Colonic mucosa (tissue), 4 donors: Measurements from ENCODE around the gene DNM2. TPM values are rescaled to one million over a fixed set of nuclear protein-coding genes. Genes with fewer than 3 reads are reported as not detected.
A peak's percentile ranks its signal among the peaks of the same experiment; 100 is the strongest.
"Not testable (repeated sequence)": the region's sequence is repeated elsewhere in the genome, so short reads cannot be mapped to it uniquely, and the experiment has no call there.

ENCODE experiments used
- DNase-seq: peaks from one replicate; pipeline ENCODE4 v3.0.0-alpha.2; 2020
- H3K27ac ChIP-seq: fragments of 200-600 bp; one replicate; pipeline ENCODE4 v1.8.0; 2021
- H3K27me3 ChIP-seq: fragments of 200-600 bp; one replicate; pipeline ENCODE4 v1.8.0; 2021
- H3K36me3 ChIP-seq: fragments of 200-600 bp; one replicate; pipeline ENCODE4 v1.8.0; 2021
- H3K4me1 ChIP-seq: fragments of 200-600 bp; one replicate; pipeline ENCODE4 v1.8.0; 2021; ENCODE audit warnings: mild to moderate bottlenecking
- H3K4me3 ChIP-seq: fragments of 200-600 bp; one replicate; pipeline ENCODE4 v1.8.0; 2021
- H3K9ac ChIP-seq, 2 donors: one replicate each; pipeline ENCODE4 v1.7.0; 2013; ENCODE audit warnings: control low read depth in 2 of 2, low read depth in 2 of 2, low read length in 2 of 2
- H3K9me3 ChIP-seq: fragments of 200-600 bp; one replicate; pipeline ENCODE4 v1.8.0; 2021
- CTCF ChIP-seq: fragments of 200-600 bp; IDR thresholded peaks from one replicate; pipeline ENCODE4 v1.8.0; 2022; ENCODE audit warnings: antibody characterized with exemption, mild to moderate bottlenecking
- intact Hi-C: fragments of 100-400 bp; cut with DNase I; formaldehyde crosslinking; loops from one replicate; pipeline ENCODE4 v1.14.1; 2022
- total RNA-seq, 2 donors: library from RNA; stranded (reverse); fragmentation: NEBNext Ultra II Directional in 1 of 2; extraction: Animal tissue kit (Norgen Biotek cat#: 25700) in 1 of 2; gene quantifications; one replicate each; pipeline ENCODE4 v1.2.1, GENCODE V29; 2021
- donor health status: healthy.
- donor health status: DM: no; HTN: no; CAD: no.
- donor health status: DM: no; HTN: no; CAD: no.

Gene DNM2
- 100 to 1,000 TPM; 450 to 461 TPM for total RNA-seq

GRCh38 chr19:10717356-10718204 is at the start of gene DNM2:
Gene DNM2, plus strand, starts transcription at chr19:10718079. Its CDS starts 164 bp downstream, at chr19:10718243.
- Histone ChIP-seq H3K9me3 (no peaks in the 10 kb centered on the region), H3K27ac (peak within 1 kb of the TSS; percentile 97), H3K36me3 (no peaks in the 10 kb centered on the region), H3K4me3 (peak within 1 kb of the TSS; percentile 96), H3K4me1 (peaks cover 10% of the 10 kb centered on the region), H3K9ac (peak within 1 kb of the TSS; percentile 95 to 100), H3K27me3 (no peaks in the 10 kb centered on the region)
- peak; percentile 99 for DNase-seq
- intact Hi-C loops: loop anchor here (2.0 kb wide), 1 partner anchor 51 kb away; no protein-coding TSS in a partner anchor
- peak; percentile 76 for TF ChIP-seq CTCF

GRCh38 chr19:10669246-10669645 is 48.6 kb upstream of the DNM2 start:
- H3K27me3 ChIP-seq: no peaks in the 10 kb centered on the region
- intact Hi-C loops: no loop called here

GRCh38 chr19:10670182-10670581 is 47.7 kb upstream of the DNM2 start:
- Histone ChIP-seq H3K4me3 (no peak overlapping the region), H3K4me1 (no peaks in the 10 kb centered on the region), H3K9me3 (no peaks in the 10 kb centered on the region), H3K36me3 (peaks cover 12% of the 10 kb centered on the region), H3K27me3 (no peaks in the 10 kb centered on the region), H3K27ac (no peak overlapping the region), H3K9ac (no peak overlapping the region)
- intact Hi-C loops: no loop called here
- no peak for TF ChIP-seq CTCF
- DNase-seq: no peak

More at GRCh38 chr19:10669246-10669645, 48.6 kb upstream of the DNM2 start:
- no peaks in the 10 kb centered on the region for H3K9me3 ChIP-seq
- no peak for TF ChIP-seq CTCF
- peaks cover 12% of the 10 kb centered on the region for H3K36me3 ChIP-seq
- no peak overlapping the region for H3K4me3 ChIP-seq
- no peak overlapping the region for H3K27ac ChIP-seq
- no peaks in the 10 kb centered on the region for H3K4me1 ChIP-seq
- H3K9ac ChIP-seq: no peak overlapping the region
- no peak for DNase-seq

DNA sequence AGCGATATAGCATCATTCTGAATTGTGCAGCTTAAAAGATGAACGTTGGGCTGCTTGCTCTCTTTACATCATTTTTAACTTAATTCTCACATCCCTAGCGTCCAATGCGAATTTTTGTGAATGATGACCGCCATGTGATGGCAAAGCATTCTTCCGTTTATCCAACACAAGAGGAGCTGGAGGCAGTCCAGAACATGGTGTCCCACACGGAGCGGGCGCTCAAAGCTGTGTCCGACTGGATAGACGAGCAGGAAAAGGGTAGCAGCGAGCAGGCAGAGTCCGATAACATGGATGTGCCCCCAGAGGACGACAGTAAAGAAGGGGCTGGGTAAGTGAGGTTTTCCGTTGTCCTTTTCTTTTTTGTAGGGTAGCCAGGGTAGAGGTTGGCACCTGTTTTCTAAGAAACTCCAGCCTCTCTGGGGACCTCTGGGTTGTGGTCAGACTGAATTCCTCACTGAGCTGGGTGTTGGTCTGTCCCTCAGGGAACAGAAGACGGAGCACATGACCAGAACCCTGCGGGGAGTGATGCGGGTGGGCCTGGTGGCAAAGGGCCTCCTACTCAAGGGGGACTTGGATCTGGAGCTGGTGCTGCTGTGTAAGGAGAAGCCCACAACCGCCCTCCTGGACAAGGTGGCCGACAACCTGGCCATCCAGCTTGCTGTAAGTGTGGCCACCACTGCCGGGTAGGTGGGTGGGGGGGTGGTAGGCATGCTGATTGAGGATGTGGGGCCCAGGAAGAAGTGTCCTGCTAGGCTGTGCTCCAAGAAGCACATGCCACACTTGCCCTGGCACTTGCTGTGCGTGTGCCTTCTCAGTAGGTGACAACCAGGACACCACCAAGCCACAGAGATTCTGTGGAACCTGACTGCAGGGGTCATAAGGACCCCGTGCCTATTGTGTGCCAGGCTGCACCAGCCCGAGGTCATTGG is 46.7 kb upstream of the DNM2 start:
- TF ChIP-seq CTCF: no peak
- no peak overlapping the region for H3K4me3 ChIP-seq
- no peaks in the 10 kb centered on the region for H3K9me3 ChIP-seq
- intact Hi-C loops: no loop called here
- no peak overlapping the region for H3K27ac ChIP-seq
- H3K36me3 ChIP-seq: peaks cover 12% of the 10 kb centered on the region
- no peak overlapping the region for H3K9ac ChIP-seq
- DNase-seq: no peak
- H3K27me3 ChIP-seq: no peaks in the 10 kb centered on the region
- H3K4me1 ChIP-seq: no peaks in the 10 kb centered on the region

- H3K9me3 ChIP-seq, H3K27me3 ChIP-seq, H3K27ac ChIP-seq, H3K4me1 ChIP-seq, H3K4me3 ChIP-seq, DNase-seq, intact Hi-C loops, H3K9ac ChIP-seq: not testable (repeated sequence)
- peaks cover 12% of the 10 kb centered on the region for H3K36me3 ChIP-seq
These were observed 46.0 kb upstream of the DNM2 start for GRCh38 chr19:10671922-10672321.

DNA sequence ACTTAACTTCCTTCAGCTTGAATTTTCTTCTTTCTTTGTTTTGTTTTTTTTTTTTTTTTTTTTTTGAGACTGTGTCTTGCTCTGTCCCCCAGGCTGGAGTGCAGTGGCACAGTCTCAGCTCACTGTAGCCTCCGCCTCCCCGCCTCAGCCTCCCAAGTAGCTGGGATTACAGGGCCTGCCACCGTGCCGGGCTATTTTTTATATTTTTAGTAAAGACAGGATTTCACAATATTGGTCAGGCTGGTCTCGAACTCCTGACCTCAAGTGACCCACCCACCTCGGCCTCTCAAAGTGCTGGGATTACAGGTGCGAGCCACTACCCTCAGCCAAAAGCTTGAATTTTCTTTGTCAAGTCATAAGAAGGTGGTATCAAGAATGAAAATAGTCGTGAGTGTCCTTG is 42.7 kb upstream of the DNM2 start:
- DNase-seq, H3K27ac ChIP-seq, H3K4me3 ChIP-seq, H3K9me3 ChIP-seq, H3K27me3 ChIP-seq, intact Hi-C loops, H3K4me1 ChIP-seq, H3K9ac ChIP-seq: not testable (repeated sequence)
- H3K36me3 ChIP-seq: peaks cover 41% of the 10 kb centered on the region
